MM.1S (cell line): ENCODE measurements around the gene PCNX3.

Source experiments
- DNase-seq: peaks from one replicate; pipeline ENCODE4 v3.0.0-alpha.2; 2015
- H2AFZ ChIP-seq: fragments of 300-600 bp; sonication (generic); 2 replicates; pipeline ENCODE4 v1.6.0; 2016; ENCODE audit warnings: antibody characterized with exemption, low read length
- H3F3A ChIP-seq: fragments of 300-600 bp; sonication (generic); 2 replicates; pipeline ENCODE4 v1.6.1; 2016; ENCODE audit warnings: mild to moderate bottlenecking, antibody characterized with exemption, low read length, moderate library complexity, mixed read lengths; ENCODE audit not compliant: insufficient read depth
- H3K27ac ChIP-seq: fragments of 300-600 bp; sonication (generic); 2 replicates; pipeline ENCODE4 v1.5.1; 2016; ENCODE audit warnings: mild to moderate bottlenecking, low read length
- H3K27me3 ChIP-seq: fragments of 300-600 bp; sonication (generic); replicated peaks from 2 replicates; pipeline ENCODE4 v1.6.0; 2016; ENCODE audit warnings: low read length; ENCODE audit not compliant: insufficient read depth
- H3K36me3 ChIP-seq: fragments of 300-600 bp; sonication (generic); replicated peaks from 2 replicates; pipeline ENCODE4 v1.6.1; 2016; ENCODE audit warnings: mild to moderate bottlenecking, low read length, mixed read lengths; ENCODE audit not compliant: insufficient read depth
- H3K4me1 ChIP-seq: fragments of 300-600 bp; sonication (generic); 2 replicates; pipeline ENCODE4 v1.6.1; 2016; ENCODE audit warnings: low read length, mixed read lengths
- H3K4me2 ChIP-seq: fragments of 300-600 bp; sonication (generic); 2 replicates; pipeline ENCODE4 v1.6.0; 2016; ENCODE audit warnings: low read depth, low read length
- H3K4me3 ChIP-seq: fragments of 300-600 bp; sonication (generic); 2 replicates; pipeline ENCODE4 v1.5.1; 2016; ENCODE audit warnings: low read length, mixed read lengths
- H3K79me2 ChIP-seq: fragments of 300-600 bp; sonication (generic); 2 replicates; pipeline ENCODE4 v1.6.1; 2016; ENCODE audit warnings: mixed run types, low read length, mixed read lengths
- H3K9ac ChIP-seq: fragments of 300-600 bp; sonication (generic); 2 replicates; pipeline ENCODE4 v1.6.1; 2016; ENCODE audit warnings: low read length, mixed read lengths
- H3K9me2 ChIP-seq: fragments of 300-600 bp; sonication (generic); replicated peaks from 2 replicates; pipeline ENCODE4 v1.6.1; 2016; ENCODE audit warnings: mild to moderate bottlenecking, low read length, mixed read lengths; ENCODE audit not compliant: insufficient read depth
- H3K9me3 ChIP-seq: fragments of 300-600 bp; sonication (generic); replicated peaks from 2 replicates; pipeline ENCODE4 v1.6.1; 2016; ENCODE audit warnings: mild to moderate bottlenecking, low read length, mixed read lengths; ENCODE audit not compliant: insufficient read depth
- H4K20me1 ChIP-seq: fragments of 300-600 bp; sonication (generic); 2 replicates; pipeline ENCODE4 v1.6.1; 2016; ENCODE audit warnings: mild to moderate bottlenecking, low read length, moderate library complexity, mixed read lengths; ENCODE audit not compliant: insufficient read depth
- CTCF ChIP-seq: fragments of 300-600 bp; sonication (generic); IDR thresholded peaks from 2 replicates; pipeline ENCODE4 v1.5.1; 2016; ENCODE audit warnings: antibody characterized with exemption, low read length, mixed read lengths
- EZH2 ChIP-seq: fragments of 300-600 bp; sonication (generic); optimal IDR thresholded peaks from 2 replicates; pipeline ENCODE3; 2017; ENCODE audit warnings: low read depth, mild to moderate bottlenecking, antibody characterized with exemption, low read length, mixed read lengths
- EZH2phosphoT487 ChIP-seq: fragments of 300-600 bp; sonication (generic); IDR thresholded peaks from 2 replicates; pipeline ENCODE4 v1.6.1; 2018; ENCODE audit warnings: antibody characterized with exemption, low read length

Gene PCNX3

GRCh38 chr11:65630215-65630614 lies 14.6 kb downstream of the PCNX3 start:
- H3K27me3 ChIP-seq: no peaks in the 10 kb centered on the region
- H3K36me3 ChIP-seq: 0 out of 2 replicates have a peak, but pooled peaks cover 9% of the 10 kb centered on the region
- H3K4me3 ChIP-seq: no peak overlapping the region
- H3K9me3 ChIP-seq: no peaks in the 10 kb centered on the region
- no peak overlapping the region for H3K27ac ChIP-seq
- H3K4me2 ChIP-seq: no peak overlapping the region
- no peak overlapping the region for H3K9ac ChIP-seq
- no peak for DNase-seq
- no peaks in the 10 kb centered on the region; the same call in 1 of the 2 replicates for H4K20me1 ChIP-seq
- no peak for TF ChIP-seq EZH2phosphoT487
- H2AFZ ChIP-seq: no peak overlapping the region
- H3F3A ChIP-seq: no peaks in the 10 kb centered on the region
- H3K9me2 ChIP-seq: no peaks in the 10 kb centered on the region
- no peaks in the 10 kb centered on the region for H3K4me1 ChIP-seq
- H3K79me2 ChIP-seq: 0 out of 2 replicates have a peak, but pooled peaks cover 5% of the 10 kb centered on the region

- Histone ChIP-seq H3K9ac (no peak overlapping the region), H3K27me3 (no peaks in the 10 kb centered on the region), H3K36me3 (0 out of 2 replicates have a peak, but pooled peaks cover 6% of the 10 kb centered on the region), H3K4me2 (no peak overlapping the region), H3K79me2 (peaks cover 5% of the 10 kb centered on the region; the same call in 1 of the 2 replicates), H3K9me3 (no peaks in the 10 kb centered on the region), H3K9me2 (no peaks in the 10 kb centered on the region), H2AFZ (no peak overlapping the region), H3K4me3 (no peak overlapping the region), H3F3A (peaks cover 13% of the 10 kb centered on the region), H3K4me1 (peaks cover 8% of the 10 kb centered on the region), H3K27ac (no peak overlapping the region), H4K20me1 (no peaks in the 10 kb centered on the region)
- TF ChIP-seq EZH2phosphoT487 (no peak), EZH2 (no peak), CTCF (no peak)
- no peak for DNase-seq
These were observed 18.0 kb downstream of the PCNX3 start for GRCh38 chr11:65633390-65634108.

GRCh38 chr11:65634109-65634436 lies 18.5 kb downstream of the PCNX3 start:
- H3K79me2 ChIP-seq: peaks cover 9% of the 10 kb centered on the region; the same call in 1 of the 2 replicates
- H3F3A ChIP-seq: peaks cover 14% of the 10 kb centered on the region
- H3K4me2 ChIP-seq: no peak overlapping the region
- TF ChIP-seq EZH2 (no peak), EZH2phosphoT487 (no peak), CTCF (no peak)
- DNase-seq: no peak
- 0 out of 2 replicates have a peak, but pooled peaks cover 4% of the 10 kb centered on the region for H3K36me3 ChIP-seq
- H2AFZ ChIP-seq: no peak overlapping the region
- H3K9me3 ChIP-seq: no peaks in the 10 kb centered on the region
- no peaks in the 10 kb centered on the region for H3K27me3 ChIP-seq
- no peak overlapping the region for H3K27ac ChIP-seq
- no peak overlapping the region for H3K9ac ChIP-seq
- no peaks in the 10 kb centered on the region for H3K9me2 ChIP-seq
- no peak overlapping the region for H3K4me3 ChIP-seq
- no peaks in the 10 kb centered on the region for H4K20me1 ChIP-seq
- H3K4me1 ChIP-seq: peaks cover 9% of the 10 kb centered on the region

GRCh38 chr11:65634440-65634839 lies 18.9 kb downstream of the PCNX3 start:
- H2AFZ ChIP-seq: no peak overlapping the region
- H3F3A ChIP-seq: peaks cover 14% of the 10 kb centered on the region
- no peaks in the 10 kb centered on the region for H3K9me2 ChIP-seq
- DNase-seq: no peak
- no peak overlapping the region for H3K4me3 ChIP-seq
- H3K4me2 ChIP-seq: no peak overlapping the region
- peaks cover 9% of the 10 kb centered on the region for H3K4me1 ChIP-seq
- no peaks in the 10 kb centered on the region for H3K36me3 ChIP-seq
- no peaks in the 10 kb centered on the region for H3K9me3 ChIP-seq
- no peak overlapping the region for H3K9ac ChIP-seq
- no peaks in the 10 kb centered on the region for H4K20me1 ChIP-seq
- no peak for TF ChIP-seq EZH2
- no peak for TF ChIP-seq EZH2phosphoT487
- TF ChIP-seq CTCF: no peak
- H3K79me2 ChIP-seq: peaks cover 9% of the 10 kb centered on the region; the same call in 1 of the 2 replicates
- H3K27ac ChIP-seq: no peak overlapping the region
- H3K27me3 ChIP-seq: no peaks in the 10 kb centered on the region
